Transverse colon (tissue), 4 donors: ENCODE data around the gene P3H3. TPM values are rescaled to one million over a fixed set of nuclear protein-coding genes. Genes with fewer than 3 reads are reported as not detected.

ENCODE experiments used
- DNase-seq: peaks from one replicate; pipeline ENCODE4 v3.0.0-alpha.2; 2019
- H3K27ac ChIP-seq, 4 donors: fragments of 200-600 bp; sonication (generic); 2 replicates each; pipeline ENCODE4 v1.5.1; 2016 to 2018; ENCODE audit warnings: inconsistent platforms in 4 of 4
- H3K27me3 ChIP-seq: fragments of 200-600 bp; sonication (generic); 2 replicates; pipeline ENCODE4 v1.5.1; 2017; ENCODE audit warnings: inconsistent platforms
- H3K36me3 ChIP-seq, 4 donors: fragments of 200-600 bp; sonication (generic); 2 replicates each; pipeline ENCODE4 v1.5.1; 2017 to 2019; ENCODE audit warnings: inconsistent platforms in 4 of 4
- H3K4me1 ChIP-seq, 4 donors: fragments of 200-600 bp; sonication (generic); 2 replicates each; pipeline ENCODE4 v1.5.1; 2017 to 2020; ENCODE audit warnings: inconsistent platforms in 4 of 4
- H3K4me3 ChIP-seq, 4 donors: fragments of 200-600 bp; sonication (generic); 1 replicate in 1 of 4; 2 replicates in 3 of 4; pipeline versions ENCODE4 v1.5.1 to v1.6.1; 2017 to 2019; ENCODE audit warnings: inconsistent platforms in 4 of 4
- H3K9me3 ChIP-seq, 2 donors: fragments of 200-600 bp; sonication (generic); 2 replicates each; pipeline ENCODE4 v1.5.1; 2017 to 2019; ENCODE audit warnings: inconsistent platforms in 2 of 2
- EP300 ChIP-seq: sonication (generic); formaldehyde crosslinking; IDR thresholded peaks from one replicate; pipeline ENCODE4 v1.6.1; 2017; ENCODE audit warnings: antibody characterized with exemption, low read depth
- POLR2A ChIP-seq: fragments of 450-650 bp; IDR thresholded peaks from one replicate; pipeline ENCODE4 v1.6.1; 2016; ENCODE audit warnings: antibody characterized with exemption, mild to moderate bottlenecking, moderate library complexity
- POLR2AphosphoS5 ChIP-seq, 3 donors: sonication (generic); formaldehyde crosslinking; IDR thresholded peaks; one replicate each; pipeline ENCODE4 v1.6.1; 2016; ENCODE audit warnings: antibody characterized with exemption in 3 of 3
- WGBS, 2 donors: methylation state at CpG; one replicate each; pipeline ENCODE4 v1.1.5; 2018; ENCODE audit warnings: low coverage in 1 of 2; 5-methylcytosine and 5-hydroxymethylcytosine counted together
- in situ Hi-C, 4 donors: fragments of 200-750 bp; cut with MboI; loops; one replicate each; pipeline versions ENCODE4 v1.15.0 to v1.15.1; 2017; ENCODE audit warnings: low sequenced_read_pairs in 3 of 4, low pct_ligation_motif_present in 1 of 4, low pct_unique_long_range_greater_than_20kb in 1 of 4
- intact Hi-C: fragments of 100-400 bp; cut with DNase I; formaldehyde crosslinking; loops from one replicate; pipeline ENCODE4 v1.15.1; 2023; ENCODE audit warnings: low total_unique reads
- total RNA-seq, 4 donors: library from RNA; depleted of rRNA; stranded (reverse); fragments of >200 nt; gene quantifications; one replicate each; pipeline ENCODE4 v1.1.0, GENCODE V29; 2016
- TF ChIP-seq, protein P1 (sequence below), 5 experiments: fragments of 200-600 bp in 3 of 5; fragments of 450-650 bp in 2 of 5; sonication (generic) in 3 of 5; IDR thresholded peaks; 1 replicate in 2 of 5; 2 replicates in 3 of 5; pipeline ENCODE4 v1.5.1; 2016 to 2017; ENCODE audit warnings: antibody characterized with exemption in 5 of 5, inconsistent platforms in 3 of 5, mild to moderate bottlenecking in 2 of 5, moderate library complexity in 1 of 5

P3H3 gene
- total RNA-seq, 4 donors from 2014 or later = 5.9 to 32.9 (median 14.4) TPM

DNA sequence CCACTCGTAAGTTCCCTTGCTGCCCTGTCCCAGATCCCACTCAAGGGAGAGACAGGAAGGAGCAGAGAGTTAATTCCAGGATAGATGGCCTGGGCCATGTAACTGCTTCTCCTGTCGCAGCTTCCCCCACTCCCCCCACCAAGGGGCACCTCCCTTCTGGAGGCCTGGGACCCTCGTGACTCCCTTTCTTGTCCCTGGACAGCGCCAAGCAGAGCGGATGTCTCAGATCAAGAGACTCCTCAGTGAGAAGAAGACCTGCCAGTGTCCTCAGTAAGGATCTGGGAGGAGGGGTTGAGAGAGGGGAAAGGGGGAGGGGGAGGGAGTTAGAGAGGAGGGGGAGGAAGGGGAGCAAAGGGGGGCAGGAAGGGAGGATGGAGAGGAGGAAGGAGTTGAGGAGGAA lies 9.6 kb upstream of the P3H3 start:
- H3K9me3 ChIP-seq = no peaks in the 10 kb centered on the region
- H3K27ac ChIP-seq = no peak overlapping the region
- TF ChIP-seq, protein P1, sequence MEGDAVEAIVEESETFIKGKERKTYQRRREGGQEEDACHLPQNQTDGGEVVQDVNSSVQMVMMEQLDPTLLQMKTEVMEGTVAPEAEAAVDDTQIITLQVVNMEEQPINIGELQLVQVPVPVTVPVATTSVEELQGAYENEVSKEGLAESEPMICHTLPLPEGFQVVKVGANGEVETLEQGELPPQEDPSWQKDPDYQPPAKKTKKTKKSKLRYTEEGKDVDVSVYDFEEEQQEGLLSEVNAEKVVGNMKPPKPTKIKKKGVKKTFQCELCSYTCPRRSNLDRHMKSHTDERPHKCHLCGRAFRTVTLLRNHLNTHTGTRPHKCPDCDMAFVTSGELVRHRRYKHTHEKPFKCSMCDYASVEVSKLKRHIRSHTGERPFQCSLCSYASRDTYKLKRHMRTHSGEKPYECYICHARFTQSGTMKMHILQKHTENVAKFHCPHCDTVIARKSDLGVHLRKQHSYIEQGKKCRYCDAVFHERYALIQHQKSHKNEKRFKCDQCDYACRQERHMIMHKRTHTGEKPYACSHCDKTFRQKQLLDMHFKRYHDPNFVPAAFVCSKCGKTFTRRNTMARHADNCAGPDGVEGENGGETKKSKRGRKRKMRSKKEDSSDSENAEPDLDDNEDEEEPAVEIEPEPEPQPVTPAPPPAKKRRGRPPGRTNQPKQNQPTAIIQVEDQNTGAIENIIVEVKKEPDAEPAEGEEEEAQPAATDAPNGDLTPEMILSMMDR (IDR thresholded peaks at IDR 0.05) = no peak
- TF ChIP-seq POLR2AphosphoS5 (IDR thresholded peaks at IDR 0.05) (no peak), POLR2A (no peak), EP300 (no peak)
- intact Hi-C loops = no loop called here
- 84 to 100% methylated on average over 1 to 5 of the region's 5 CpGs for WGBS, 2 donors
- H3K4me1 ChIP-seq = peaks cover 5 to 15% (median 11%) of the 10 kb centered on the region in 4 donors
- H3K27me3 ChIP-seq = peaks cover 16% of the 10 kb centered on the region
- no peak for DNase-seq
- in situ Hi-C loops = no loop called here
- no peaks in the 10 kb centered on the region for H3K36me3 ChIP-seq
- no peak overlapping the region for H3K4me3 ChIP-seq

DNA sequence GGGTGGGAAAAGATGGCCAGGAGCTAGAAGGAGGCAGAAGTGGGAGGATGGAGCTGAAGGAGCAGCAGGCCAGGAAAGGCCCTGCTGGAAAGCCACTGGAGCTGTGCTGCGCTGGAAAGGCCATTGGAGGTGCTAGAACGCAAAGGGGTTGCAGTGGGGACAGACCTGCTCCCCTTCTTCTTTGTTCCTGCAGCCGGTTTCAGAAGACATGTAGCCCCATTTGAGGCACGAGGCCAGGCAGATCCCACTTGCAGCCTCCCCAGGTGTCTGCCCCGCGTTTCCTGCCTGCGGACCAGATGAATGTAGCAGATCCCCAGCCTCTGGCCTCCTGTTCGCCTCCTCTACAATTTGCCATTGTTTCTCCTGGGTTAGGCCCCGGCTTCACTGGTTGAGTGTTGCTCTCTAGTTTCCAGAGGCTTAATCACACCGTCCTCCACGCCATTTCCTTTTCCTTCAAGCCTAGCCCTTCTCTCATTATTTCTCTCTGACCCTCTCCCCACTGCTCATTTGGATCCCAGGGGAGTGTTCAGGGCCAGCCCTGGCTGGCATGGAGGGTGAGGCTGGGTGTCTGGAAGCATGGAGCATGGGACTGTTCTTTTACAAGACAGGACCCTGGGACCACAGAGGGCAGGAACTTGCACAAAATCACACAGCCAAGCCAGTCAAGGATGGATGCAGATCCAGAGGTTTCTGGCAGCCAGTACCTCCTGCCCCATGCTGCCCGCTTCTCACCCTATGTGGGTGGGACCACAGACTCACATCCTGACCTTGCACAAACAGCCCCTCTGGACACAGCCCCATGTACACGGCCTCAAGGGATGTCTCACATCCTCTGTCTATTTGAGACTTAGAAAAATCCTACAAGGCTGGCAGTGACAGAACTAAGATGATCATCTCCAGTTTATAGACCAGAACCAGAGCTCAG lies 8.8 kb upstream of the P3H3 start:
- 81 to 100% methylated on average over 4 to 13 of the region's 13 CpGs for WGBS, 2 donors
- H3K4me3 ChIP-seq = no peak overlapping the region
- TF ChIP-seq POLR2A (no peak), EP300 (no peak), POLR2AphosphoS5 (IDR thresholded peaks at IDR 0.05) (no peak)
- TF ChIP-seq, protein P1 (IDR thresholded peaks at IDR 0.05) = no peak
- no peak overlapping the region for H3K27ac ChIP-seq
- DNase-seq = no peak
- in situ Hi-C loops (loop anchor here in 1 of 4 donors (10.0 kb wide), 1 partner anchor 75 kb away; no protein-coding TSS in a partner anchor), intact Hi-C loops (no loop called here)
- peaks cover 5 to 15% (median 11%) of the 10 kb centered on the region in 4 donors for H3K4me1 ChIP-seq
- H3K36me3 ChIP-seq = no peaks in the 10 kb centered on the region
- no peaks in the 10 kb centered on the region for H3K9me3 ChIP-seq
- H3K27me3 ChIP-seq = peaks cover 23% of the 10 kb centered on the region

DNA sequence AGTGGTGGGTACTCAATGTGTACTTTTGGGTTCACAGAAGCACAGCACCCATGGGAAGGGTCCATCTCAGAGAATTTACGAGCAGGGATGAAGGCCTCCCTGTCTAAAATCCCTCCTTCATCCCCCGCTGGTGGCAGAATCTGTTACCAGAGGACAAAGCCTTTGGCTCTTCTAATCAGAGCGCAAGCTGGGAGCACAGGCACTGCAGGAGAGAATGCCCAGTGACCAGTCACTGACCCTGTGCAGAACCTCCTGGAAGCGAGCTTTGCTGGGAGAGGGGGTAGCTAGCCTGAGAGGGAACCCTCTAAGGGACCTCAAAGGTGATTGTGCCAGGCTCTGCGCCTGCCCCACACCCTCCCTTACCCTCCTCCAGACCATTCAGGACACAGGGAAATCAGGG lies 8.0 kb upstream of the P3H3 start:
- peaks cover 31% of the 10 kb centered on the region for H3K27me3 ChIP-seq
- TF ChIP-seq POLR2AphosphoS5 (IDR thresholded peaks at IDR 0.05) = no peak
- H3K27ac ChIP-seq = no peak overlapping the region
- DNase-seq = no peak
- no peak overlapping the region for H3K4me3 ChIP-seq
- H3K9me3 ChIP-seq = no peaks in the 10 kb centered on the region
- in situ Hi-C loops = loop anchor here in 1 of 4 donors (10.0 kb wide), 1 partner anchor 75 kb away; no protein-coding TSS in a partner anchor
- peaks cover 5 to 17% (median 11%) of the 10 kb centered on the region in 4 donors for H3K4me1 ChIP-seq
- intact Hi-C loops = no loop called here
- H3K36me3 ChIP-seq = no peaks in the 10 kb centered on the region
- 71 to 90% methylated on average over 4 to 5 of the region's 5 CpGs for WGBS, 2 donors

DNA sequence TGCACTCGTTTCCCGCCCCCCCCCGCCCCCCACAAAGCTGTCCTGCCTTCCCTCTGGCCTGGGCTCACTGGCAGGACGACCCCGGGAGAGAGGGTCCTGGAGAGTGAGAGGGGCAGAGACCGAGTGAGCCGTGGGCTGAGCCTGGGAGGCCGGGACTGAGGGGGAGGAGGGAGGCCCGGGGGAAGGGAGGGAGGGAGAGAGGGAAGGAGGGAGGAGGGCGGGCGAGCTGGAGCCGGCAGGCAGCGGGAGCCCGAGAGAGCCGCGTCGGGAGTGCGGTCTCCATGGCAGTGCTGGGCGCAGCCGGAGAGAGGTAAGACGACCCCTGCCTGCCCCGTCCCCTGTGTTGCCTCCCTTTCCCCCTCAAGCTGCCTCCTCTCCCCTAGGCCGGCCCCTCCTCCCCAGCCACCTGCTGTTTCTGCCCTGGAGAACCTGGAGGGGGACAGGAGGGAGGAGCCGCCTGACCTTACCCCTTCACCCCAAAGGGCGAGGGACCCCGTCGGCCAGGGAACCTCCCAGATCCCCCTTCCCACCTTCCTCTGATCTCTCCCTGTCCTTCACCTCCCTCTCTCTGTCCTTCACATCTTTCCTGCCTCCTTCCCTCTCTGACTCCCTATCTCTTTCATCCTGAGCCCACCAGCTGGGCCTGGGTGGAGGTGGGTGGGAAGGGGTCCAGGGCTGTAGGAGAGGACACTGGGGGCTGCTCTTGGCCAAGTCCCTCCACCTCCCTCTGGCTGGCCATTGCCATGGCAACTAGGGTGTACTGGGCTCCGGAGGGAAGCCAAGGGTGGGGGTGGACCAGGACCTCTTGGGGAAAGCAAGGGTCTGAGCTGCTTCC lies 6.4 kb upstream of the P3H3 start, which contains the start of gene GPR162:
TSS of gene GPR162 (plus strand) at position 231 of the 835 bp plus-strand sequence. CDS start 2,078 bp downstream, outside the sequence.
- intact Hi-C loops = no loop called here
- peak within 1 kb of the TSS; percentile 48 to 77 (median 64) for H3K27ac ChIP-seq
- H3K4me1 ChIP-seq = peaks cover 7 to 20% (median 12%) of the 10 kb centered on the region in 4 donors
- no peaks in the 10 kb centered on the region for H3K36me3 ChIP-seq
- in situ Hi-C loops = loop anchor here in 1 of 4 donors (10.0 kb wide), 1 partner anchor 77 kb away; no protein-coding TSS in a partner anchor
- H3K27me3 ChIP-seq = peaks cover 33% of the 10 kb centered on the region
- 2% methylated on average over 25 of the region's 28 CpGs; no CpG with 5 or more reads in 1 of the 2 donors for WGBS, 2 donors
- no peaks in the 10 kb centered on the region for H3K9me3 ChIP-seq
- no peak for TF ChIP-seq EP300
- TF ChIP-seq POLR2A = no peak
- TF ChIP-seq, protein P1 (IDR thresholded peaks at IDR 0.05) = no peak
- no peak for TF ChIP-seq POLR2AphosphoS5 (IDR thresholded peaks at IDR 0.05)
- peak; percentile 48 for DNase-seq
- peak within 1 kb of the TSS; percentile 24 to 50 (median 34) for H3K4me3 ChIP-seq
